Ascending aorta (tissue), 2 donors: ENCODE data around the gene PLCB1. TPM values are rescaled to one million over a fixed set of nuclear protein-coding genes. Genes with fewer than 3 reads are reported as not detected.

ENCODE experiments used
- DNase-seq, 2 donors: peaks; one replicate each; pipeline ENCODE4 v3.0.0-alpha.2; 2019; ENCODE audit warnings: low spot score in 2 of 2
- H3K27ac ChIP-seq, 2 donors: fragments of 200-600 bp; sonication (generic); one replicate each; pipeline ENCODE4 v1.5.1; 2016 to 2017; ENCODE audit warnings: mild to moderate bottlenecking in 1 of 2
- H3K27me3 ChIP-seq: fragments of 200-600 bp; sonication (generic); one replicate; pipeline ENCODE4 v1.5.1; 2017
- H3K36me3 ChIP-seq, 2 donors: fragments of 200-600 bp; sonication (generic); one replicate each; pipeline ENCODE4 v1.5.1; 2016
- H3K4me1 ChIP-seq, 2 donors: fragments of 200-600 bp; sonication (generic); one replicate each; pipeline ENCODE4 v1.5.1; 2016 to 2017; ENCODE audit warnings: mild to moderate bottlenecking in 1 of 2
- H3K4me3 ChIP-seq, 2 donors: fragments of 200-600 bp; sonication (generic); one replicate each; pipeline ENCODE4 v1.5.1; 2016 to 2017; ENCODE audit warnings: mild to moderate bottlenecking in 1 of 2
- H3K9me3 ChIP-seq, 2 donors: fragments of 200-600 bp; sonication (generic); one replicate each; pipeline ENCODE4 v1.5.1; 2016
- CTCF ChIP-seq, 3 experiments: fragments of 200-600 bp in 2 of 3; fragments of 450-650 bp in 1 of 3; sonication (generic) in 2 of 3; IDR thresholded peaks; one replicate each; pipeline ENCODE4 v1.5.1; 2016 to 2019; ENCODE audit warnings: antibody characterized with exemption in 3 of 3, mild to moderate bottlenecking in 1 of 3, moderate library complexity in 1 of 3
- intact Hi-C: fragments of 100-400 bp; cut with DNase I; formaldehyde crosslinking; loops from one replicate; pipeline ENCODE4 v1.15.1; 2023
- total RNA-seq: library from RNA; depleted of rRNA; stranded (reverse); fragments of >200 nt; gene quantifications from one replicate; pipeline ENCODE4 v1.1.0, GENCODE V29; 2016

Gene PLCB1
- total RNA-seq, 1 donor from 2014 or later, result 22.9 TPM

DNA sequence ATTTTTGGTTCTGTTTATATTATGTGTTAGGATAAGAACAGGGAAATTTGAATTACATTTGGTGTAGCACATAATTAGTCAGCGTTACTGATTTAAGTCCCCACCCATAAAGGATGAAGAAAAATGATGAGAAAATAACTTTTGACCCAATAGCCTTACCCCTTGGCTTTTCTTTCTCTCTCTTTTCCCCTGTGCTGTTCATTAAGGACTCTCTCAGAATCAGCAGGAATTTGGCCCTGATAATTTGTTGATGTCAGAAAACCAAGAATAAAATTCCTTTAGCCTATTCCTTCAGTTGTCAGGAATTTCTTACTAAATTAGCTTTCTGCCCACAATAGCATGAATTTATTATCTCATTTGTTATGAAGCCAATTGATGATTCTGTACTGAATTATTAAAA lies 18.5 kb downstream of the PLCB1 start:
- Histone ChIP-seq H3K4me1 (peaks cover 0 to 6% of the 10 kb centered on the region in 2 donors), H3K4me3 (no peak overlapping the region), H3K27me3 (no peaks in the 10 kb centered on the region), H3K36me3 (no peaks in the 10 kb centered on the region), H3K9me3 (no peaks in the 10 kb centered on the region), H3K27ac (no peak overlapping the region)
- no peak for DNase-seq
- TF ChIP-seq CTCF (IDR thresholded peaks at IDR 0.05), result no peak
- intact Hi-C loops, result no loop called here

DNA sequence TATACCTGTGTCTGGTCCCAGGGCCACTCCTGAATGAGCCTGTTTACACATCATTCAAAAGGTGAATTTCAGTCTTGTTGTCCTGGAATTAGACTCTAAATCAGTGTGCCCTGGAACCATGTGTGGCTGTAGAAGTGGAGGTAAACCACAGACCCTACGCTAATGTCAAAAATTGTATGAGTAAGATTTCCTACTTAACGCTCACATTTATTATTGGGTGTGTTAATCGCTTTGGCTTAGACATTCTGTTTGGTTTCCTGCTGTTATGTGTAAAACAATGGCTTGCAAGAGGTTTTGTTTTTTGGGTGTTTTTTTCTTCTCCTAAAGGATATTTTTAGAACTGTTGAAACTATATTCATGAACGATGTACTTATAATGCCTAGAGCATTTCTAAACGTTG lies 19.3 kb downstream of the PLCB1 start:
- peaks cover 0 to 12% of the 10 kb centered on the region in 2 donors for H3K4me1 ChIP-seq

GRCh38 chr20:8152183-8152582 lies 20.1 kb downstream of the PLCB1 start:
- H3K4me1 ChIP-seq, result peaks cover 0 to 12% of the 10 kb centered on the region in 2 donors
- DNase-seq, result no peak
- intact Hi-C loops, result no loop called here
- no peak overlapping the region for H3K4me3 ChIP-seq
- no peak overlapping the region for H3K27ac ChIP-seq
- H3K27me3 ChIP-seq, result no peaks in the 10 kb centered on the region
- TF ChIP-seq CTCF (IDR thresholded peaks at IDR 0.05), result no peak
- H3K9me3 ChIP-seq, result no peaks in the 10 kb centered on the region
- H3K36me3 ChIP-seq, result no peaks in the 10 kb centered on the region

More for the DNA sequence above, 19.3 kb downstream of the PLCB1 start:
- H3K9me3 ChIP-seq, result no peaks in the 10 kb centered on the region
- DNase-seq, result no peak
- H3K27me3 ChIP-seq, result no peaks in the 10 kb centered on the region
- no peak overlapping the region for H3K4me3 ChIP-seq
- intact Hi-C loops, result no loop called here
- no peak for TF ChIP-seq CTCF (IDR thresholded peaks at IDR 0.05)
- no peak overlapping the region for H3K27ac ChIP-seq
- no peaks in the 10 kb centered on the region for H3K36me3 ChIP-seq

- Histone ChIP-seq H3K4me1 (peaks cover 0 to 12% of the 10 kb centered on the region in 2 donors), H3K27ac (no peak overlapping the region), H3K27me3 (no peaks in the 10 kb centered on the region), H3K36me3 (no peaks in the 10 kb centered on the region), H3K4me3 (no peak overlapping the region), H3K9me3 (no peaks in the 10 kb centered on the region)
- intact Hi-C loops, result no loop called here
- DNase-seq, result no peak
- no peak for TF ChIP-seq CTCF (IDR thresholded peaks at IDR 0.05)
Measured at GRCh38 chr20:8152847-8153246, 20.8 kb downstream of the PLCB1 start.

GRCh38 chr20:8153281-8153908 lies 21.3 kb downstream of the PLCB1 start:
- peaks cover 0 to 9% of the 10 kb centered on the region in 2 donors for H3K4me1 ChIP-seq
- H3K9me3 ChIP-seq, result no peaks in the 10 kb centered on the region
- no peak overlapping the region for H3K4me3 ChIP-seq
- no peak overlapping the region for H3K27ac ChIP-seq
- intact Hi-C loops, result no loop called here
- no peak for DNase-seq
- no peaks in the 10 kb centered on the region for H3K27me3 ChIP-seq
- H3K36me3 ChIP-seq, result no peaks in the 10 kb centered on the region
- TF ChIP-seq CTCF (IDR thresholded peaks at IDR 0.05), result no peak

DNA sequence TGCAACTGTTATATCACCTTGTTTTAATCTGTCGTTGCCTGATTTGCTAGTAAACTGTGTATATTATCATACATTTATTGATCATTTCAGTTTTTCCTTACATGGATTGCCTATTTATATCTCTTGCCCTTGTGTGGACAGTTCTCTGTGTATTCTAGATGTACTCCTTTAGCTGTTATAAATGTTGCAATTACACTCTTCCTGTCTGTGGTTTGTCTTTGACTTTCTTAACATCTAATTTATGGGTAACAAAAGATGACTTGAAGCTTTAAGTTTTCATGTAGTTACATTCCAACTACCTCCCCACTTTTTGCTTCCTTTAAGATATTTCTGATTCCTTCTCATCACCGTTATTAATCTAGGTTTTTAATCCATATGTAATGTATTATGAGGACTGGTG lies 22.6 kb downstream of the PLCB1 start:
- intact Hi-C loops, result no loop called here
- Histone ChIP-seq H3K4me1 (peaks cover 0 to 8% of the 10 kb centered on the region in 2 donors), H3K4me3 (no peak overlapping the region), H3K27ac (no peak overlapping the region), H3K9me3 (no peaks in the 10 kb centered on the region), H3K27me3 (no peaks in the 10 kb centered on the region), H3K36me3 (no peaks in the 10 kb centered on the region)
- no peak for DNase-seq
- no peak for TF ChIP-seq CTCF (IDR thresholded peaks at IDR 0.05)
